Measurements from ENCODE around the gene RBFOX2. TPM values are rescaled to one million over a fixed set of nuclear protein-coding genes. Genes with fewer than 3 reads are reported as not detected.
"Not testable (repeated sequence)": the region's sequence is repeated elsewhere in the genome, so short reads cannot be mapped to it uniquely, and the experiment has no call there.

The RBFOX2 gene, protein sequence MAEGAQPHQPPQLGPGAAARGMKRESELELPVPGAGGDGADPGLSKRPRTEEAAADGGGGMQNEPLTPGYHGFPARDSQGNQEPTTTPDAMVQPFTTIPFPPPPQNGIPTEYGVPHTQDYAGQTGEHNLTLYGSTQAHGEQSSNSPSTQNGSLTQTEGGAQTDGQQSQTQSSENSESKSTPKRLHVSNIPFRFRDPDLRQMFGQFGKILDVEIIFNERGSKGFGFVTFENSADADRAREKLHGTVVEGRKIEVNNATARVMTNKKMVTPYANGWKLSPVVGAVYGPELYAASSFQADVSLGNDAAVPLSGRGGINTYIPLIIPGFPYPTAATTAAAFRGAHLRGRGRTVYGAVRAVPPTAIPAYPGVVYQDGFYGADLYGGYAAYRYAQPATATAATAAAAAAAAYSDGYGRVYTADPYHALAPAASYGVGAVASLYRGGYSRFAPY
- polyA plus RNA-seq (ENCODE audit: insufficient read length in 4 of 4) = 100 to 1,000 TPM; 126 to 138 (median 128) TPM

DNA sequence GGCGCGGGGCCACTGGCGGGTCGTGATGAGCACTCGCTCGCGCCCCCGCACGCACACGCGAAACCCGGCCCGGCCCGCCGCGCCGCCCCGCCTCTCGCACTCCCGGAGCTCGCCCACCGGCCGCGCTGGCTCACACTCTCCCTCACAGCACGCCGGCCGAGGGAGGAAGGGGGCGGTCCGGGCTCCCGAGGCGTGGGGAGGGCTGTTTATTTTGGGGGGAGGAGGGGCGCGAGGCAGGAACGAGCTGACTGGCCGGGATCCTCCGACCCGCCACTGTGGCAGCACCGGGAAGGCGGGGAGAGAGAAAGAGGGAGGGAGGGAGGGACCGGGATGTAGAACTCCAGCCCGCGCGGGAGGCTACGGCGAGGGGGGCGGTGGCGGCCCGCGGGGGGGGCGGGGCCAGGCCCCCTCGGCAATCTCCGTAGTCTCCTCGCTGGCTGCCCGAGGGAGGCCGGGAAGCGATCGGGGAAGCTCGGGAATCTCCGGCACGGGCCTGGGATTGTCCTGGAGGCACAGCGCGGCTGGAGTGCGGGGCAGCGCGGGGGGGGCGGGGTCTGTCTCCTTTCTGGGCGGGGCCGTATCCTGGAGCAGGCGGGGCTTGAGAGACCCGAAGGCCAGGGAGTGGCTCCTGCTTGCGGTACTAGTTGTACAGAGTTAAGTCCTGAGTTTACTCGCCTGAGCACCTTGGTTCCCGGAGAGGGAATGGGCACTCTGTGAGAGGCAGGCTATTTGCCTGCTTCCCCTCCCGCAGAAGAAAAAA is at the start of gene RBFOX2:
Gene RBFOX2, minus strand, starts transcription at position 179 of the 760 bp plus-strand sequence. CDS start 399 bp downstream, outside the sequence.
- peak in 3 of 4 donors; percentile 84 to 93 (median 90) for DNase-seq (ENCODE audit: low read depth in 4 of 4, low spot score in 2 of 4)

DNA sequence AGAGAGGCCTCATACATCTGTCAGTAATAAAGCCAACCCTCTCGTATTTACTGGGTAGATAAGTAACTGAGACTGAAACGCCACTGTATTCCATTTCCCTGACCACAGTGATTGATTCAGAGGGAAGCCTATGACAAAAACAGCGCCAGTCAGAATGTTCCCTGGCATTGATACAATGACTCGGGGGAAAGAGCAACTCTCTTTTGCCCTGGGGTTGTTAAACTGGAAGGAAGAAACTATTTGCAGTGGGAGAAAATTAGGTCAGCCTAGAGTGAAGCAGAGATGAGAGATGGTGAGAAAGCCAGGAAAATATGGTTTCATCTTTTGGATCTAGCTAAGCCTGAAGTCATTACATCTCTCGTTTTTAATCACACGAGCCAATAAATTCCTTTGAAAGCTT is 48.6 kb upstream of the RBFOX2 start:
- no peak for DNase-seq (ENCODE audit: low read depth in 4 of 4, low spot score in 2 of 4)

DNA sequence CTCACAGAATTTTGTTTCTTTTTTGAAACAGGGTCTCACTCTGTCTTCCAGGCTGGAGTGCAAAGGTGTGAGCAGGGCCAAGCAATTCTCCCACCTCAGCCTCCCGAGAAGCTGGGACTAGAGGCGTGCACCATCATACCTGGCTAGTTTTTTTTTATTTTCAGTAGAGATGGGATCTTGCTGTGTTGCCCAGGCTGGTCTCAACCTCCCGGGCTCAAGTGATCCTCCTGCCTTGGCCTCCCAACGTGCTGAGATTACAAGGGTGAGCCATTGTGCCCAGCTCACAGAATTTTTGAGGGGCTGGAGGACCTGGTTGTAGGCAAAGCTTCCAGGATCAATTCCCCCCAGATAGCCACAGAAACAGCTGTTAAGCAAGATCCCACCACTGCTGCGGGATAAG is 47.1 kb upstream of the RBFOX2 start:
- no peak for DNase-seq (ENCODE audit: low read depth in 4 of 4, low spot score in 2 of 4)

DNA sequence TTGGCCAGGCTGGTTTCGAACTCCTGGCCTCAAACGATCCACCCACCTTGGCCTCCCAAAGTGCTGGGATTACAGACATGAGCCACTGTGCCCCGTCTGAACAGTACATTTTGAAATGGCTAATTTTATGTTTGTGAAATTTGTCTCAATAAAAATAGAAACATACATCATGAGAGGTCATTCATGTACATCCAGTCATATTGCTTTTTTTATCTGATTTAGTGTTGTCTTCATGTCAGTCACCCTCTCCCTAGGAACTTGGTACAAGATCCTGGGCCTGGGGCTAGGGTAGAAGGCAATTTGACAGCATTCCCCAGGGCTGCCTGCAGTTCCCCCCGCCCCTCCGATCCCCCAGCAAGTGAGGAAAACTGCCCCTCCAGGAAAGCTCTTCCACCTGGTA is 46.6 kb upstream of the RBFOX2 start:
- no peak for DNase-seq (ENCODE audit: low read depth in 4 of 4, low spot score in 2 of 4)

DNA sequence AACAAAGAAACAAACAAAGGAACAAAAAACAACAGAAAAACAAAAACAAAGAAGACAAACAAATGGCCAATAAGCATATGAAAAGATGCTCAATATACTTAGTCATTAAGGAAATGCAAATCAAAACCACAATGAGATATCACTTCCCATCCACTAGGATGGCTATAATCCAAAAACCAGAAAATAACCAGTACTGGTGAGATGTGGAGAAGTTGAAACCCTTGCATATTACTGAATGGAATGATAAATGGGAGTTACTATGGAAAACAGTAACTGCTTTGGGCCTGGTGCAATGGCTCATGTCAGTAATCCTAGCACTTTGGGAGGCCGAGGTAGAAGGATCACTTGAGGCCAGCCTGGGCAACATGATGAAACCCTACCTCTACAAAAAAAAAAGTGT is 44.9 kb upstream of the RBFOX2 start:
- DNase-seq (ENCODE audit: low read depth in 4 of 4, low spot score in 2 of 4) = no peak

DNA sequence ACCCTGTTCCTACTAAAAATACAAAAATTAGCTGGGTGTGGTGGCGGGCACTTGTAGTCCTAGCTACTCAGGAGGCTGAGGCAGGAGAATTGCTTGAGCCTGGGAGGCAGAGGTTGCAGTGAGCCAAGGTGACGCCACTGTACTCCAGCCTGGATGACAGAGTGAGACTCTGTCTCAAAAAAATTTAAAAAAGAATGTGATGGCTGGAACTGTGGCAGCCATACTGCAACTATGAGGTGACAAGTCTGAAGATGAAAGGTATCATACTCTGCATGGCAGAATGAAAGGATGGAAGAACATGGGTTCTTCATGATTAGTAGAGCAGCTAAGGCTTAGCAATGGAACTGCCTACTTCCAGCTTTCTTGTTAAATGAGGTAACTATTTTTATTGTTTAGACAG is 42.0 kb upstream of the RBFOX2 start:
- not testable (repeated sequence) for DNase-seq (ENCODE audit: low read depth in 4 of 4, low spot score in 2 of 4)

- DNase-seq (ENCODE audit: low read depth in 4 of 4, low spot score in 2 of 4) = no peak
Measured at GRCh38 chr22:36069368-36069767, 40.7 kb upstream of the RBFOX2 start.

GRCh38 chr22:36068776-36069344 is 40.2 kb upstream of the RBFOX2 start:
- DNase-seq (ENCODE audit: low read depth in 4 of 4, low spot score in 2 of 4) = no peak

- DNase-seq (ENCODE audit: low read depth in 4 of 4, low spot score in 2 of 4) = no peak
Measured at GRCh38 chr22:36067235-36067558, 38.6 kb upstream of the RBFOX2 start.

- DNase-seq (ENCODE audit: low read depth in 4 of 4, low spot score in 2 of 4) = peak; percentile 63 to 78 (median 68)
Measured at GRCh38 chr22:36065775-36066544, 37.3 kb upstream of the RBFOX2 start.

DNA sequence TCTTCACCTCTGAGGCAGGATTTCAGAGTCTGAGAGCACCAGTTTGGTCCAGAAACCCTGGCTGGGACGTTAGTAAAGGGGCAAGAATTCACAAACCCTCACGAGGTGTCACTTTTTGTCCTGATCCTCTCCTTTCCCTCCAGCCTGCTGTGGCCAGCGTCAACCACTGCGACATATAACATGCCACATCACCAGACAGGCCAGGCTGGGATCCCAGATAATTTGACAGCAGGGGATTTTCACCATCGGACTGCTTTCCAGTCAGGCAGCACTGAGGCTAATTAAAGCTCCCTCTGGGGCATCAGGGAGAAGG is 36.8 kb upstream of the RBFOX2 start:
- no peak for DNase-seq (ENCODE audit: low read depth in 4 of 4, low spot score in 2 of 4)

- DNase-seq (ENCODE audit: low read depth in 4 of 4, low spot score in 2 of 4) = no peak
Measured at GRCh38 chr22:36064358-36064757, 35.7 kb upstream of the RBFOX2 start.

DNA sequence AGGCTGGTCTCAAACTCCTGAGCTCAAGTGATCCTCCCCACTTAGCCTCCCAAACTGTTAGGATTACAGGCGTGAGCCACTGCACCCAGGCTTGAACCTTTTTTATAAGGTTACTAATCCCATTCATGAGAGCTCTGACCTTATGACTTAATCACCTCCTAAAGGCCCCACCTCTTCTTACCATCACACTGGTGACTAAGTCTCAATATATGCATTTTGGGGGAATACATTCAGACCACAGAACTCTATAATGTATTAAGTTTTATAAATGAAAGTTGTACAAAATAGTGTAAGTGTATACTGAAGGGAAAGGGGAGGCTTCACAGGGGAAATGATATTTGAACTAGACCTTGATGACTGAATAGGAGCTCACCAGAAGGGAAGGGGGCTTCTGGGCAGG is 28.4 kb upstream of the RBFOX2 start:
- no peak for DNase-seq (ENCODE audit: low read depth in 4 of 4, low spot score in 2 of 4)

GRCh38 chr22:36055376-36056295 is 27.0 kb upstream of the RBFOX2 start:
- no peak for DNase-seq (ENCODE audit: low read depth in 4 of 4, low spot score in 2 of 4)

GRCh38 chr22:36054446-36054845 is 25.8 kb upstream of the RBFOX2 start:
- DNase-seq (ENCODE audit: low read depth in 4 of 4, low spot score in 2 of 4) = not testable (repeated sequence)

DNA sequence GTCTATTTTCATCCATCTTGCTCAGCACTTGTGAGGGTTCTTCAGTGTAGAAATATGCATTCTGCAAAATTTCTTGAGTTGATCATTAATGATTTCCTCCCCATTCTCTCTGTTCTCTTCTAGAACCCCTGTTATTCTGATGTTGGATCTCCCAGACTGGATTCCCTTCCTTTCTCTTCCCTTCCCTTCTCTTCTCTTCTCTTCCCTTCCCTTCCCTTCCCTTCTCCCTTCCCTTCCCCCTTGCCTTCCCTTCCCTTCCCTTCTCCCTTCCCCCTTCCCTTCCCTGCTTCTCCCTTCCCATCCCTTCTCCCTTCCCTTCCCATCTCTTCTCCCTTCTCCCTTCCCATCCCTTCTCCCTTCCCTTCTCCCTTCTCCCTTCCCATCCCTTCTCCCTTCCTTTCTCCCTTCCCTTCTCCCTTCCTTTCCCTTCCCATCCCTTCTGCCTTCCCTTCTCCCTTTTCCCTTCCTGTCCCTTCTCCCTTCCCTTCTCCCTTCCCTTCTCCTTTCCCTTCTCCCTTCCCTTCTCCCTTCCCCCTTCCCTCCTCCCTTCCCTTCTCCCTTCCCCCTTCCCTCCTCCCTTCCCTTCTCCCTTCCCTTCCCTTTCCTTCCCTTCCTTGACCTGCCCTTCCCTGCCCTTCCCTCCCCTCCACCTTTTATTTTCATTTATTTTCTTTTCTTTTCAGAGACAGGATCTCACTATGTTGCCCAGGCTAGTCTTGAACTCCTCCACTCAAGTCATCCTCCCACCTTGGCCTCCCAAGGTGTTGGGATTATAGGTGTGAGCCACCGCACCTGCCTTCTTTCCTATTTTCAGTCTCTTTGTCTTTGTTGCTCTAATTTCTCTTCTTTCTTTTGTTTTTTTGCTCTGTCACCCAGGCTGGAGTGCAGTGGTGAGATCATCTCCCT is 24.9 kb upstream of the RBFOX2 start:
- DNase-seq (ENCODE audit: low read depth in 4 of 4, low spot score in 2 of 4) = no peak

GRCh38 chr22:36052505-36052941 is 23.9 kb upstream of the RBFOX2 start:
- DNase-seq (ENCODE audit: low read depth in 4 of 4, low spot score in 2 of 4) = no peak

DNA sequence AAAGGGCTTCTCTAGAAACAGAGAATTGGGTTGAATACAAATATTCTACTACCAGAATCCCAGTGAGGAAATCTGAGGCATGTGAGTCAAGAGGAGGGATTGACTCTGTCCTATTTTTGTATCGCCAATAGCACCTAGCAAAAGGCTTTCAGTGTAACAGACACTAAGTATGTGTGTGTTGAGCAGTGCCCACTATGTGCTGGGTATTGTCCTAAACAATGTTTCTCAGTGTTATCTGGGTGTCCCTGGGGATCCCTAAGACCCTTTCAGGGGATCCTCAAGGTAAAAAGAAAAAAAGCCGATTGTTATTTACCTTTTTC is 21.0 kb upstream of the RBFOX2 start:
- no peak for DNase-seq (ENCODE audit: low read depth in 4 of 4, low spot score in 2 of 4)
